Testis (tissue), 3 donors: Measurements from ENCODE around the gene KCNE2. TPM values are rescaled to one million over a fixed set of nuclear protein-coding genes. Genes with fewer than 3 reads are reported as not detected.

Source experiments
- DNase-seq: peaks from one replicate; pipeline ENCODE4 v3.0.0-alpha.2; 2019
- H3K27ac ChIP-seq, 2 donors: fragments of 200-600 bp; sonication (generic); one replicate each; pipeline ENCODE4 v1.5.1; 2019
- H3K27me3 ChIP-seq: fragments of 200-600 bp; sonication (generic); one replicate; pipeline ENCODE4 v1.5.1; 2019
- H3K36me3 ChIP-seq: fragments of 200-600 bp; sonication (generic); one replicate; pipeline ENCODE4 v1.5.1; 2017; ENCODE audit warnings: low read depth; ENCODE audit errors: missing control alignments
- H3K4me1 ChIP-seq: fragments of 200-600 bp; sonication (generic); one replicate; pipeline ENCODE4 v1.5.1; 2019
- H3K4me3 ChIP-seq, 2 donors: fragments of 200-600 bp; sonication (generic); one replicate each; pipeline ENCODE4 v1.5.1; 2017 to 2019
- H3K9me3 ChIP-seq: fragments of 200-600 bp; sonication (generic); one replicate; pipeline ENCODE4 v1.5.1; 2017
- POLR2A ChIP-seq: fragments of 450-650 bp; IDR thresholded peaks from one replicate; pipeline ENCODE4 v1.6.1; 2017; ENCODE audit warnings: antibody characterized with exemption, mild to moderate bottlenecking, moderate library complexity
- whole genome bisulfite sequencing, 2 donors: methylation state at CpG; one replicate each; pipeline ENCODE4 v1.1.5; 2018; 5-methylcytosine and 5-hydroxymethylcytosine counted together
- intact Hi-C: fragments of 100-400 bp; cut with DNase I; formaldehyde crosslinking; loops from one replicate; pipeline ENCODE4 v1.15.1; 2023; ENCODE audit warnings: low total_unique reads
- polyA plus RNA-seq: library from polyadenylated mRNA; stranded (reverse); fragments of 350-450 nt; fragmentation: Illumina TruSeq; extraction: RNeasy Lipid Tissue Mini Kit (QIAGEN cat#74804); gene quantifications from one replicate; pipeline ENCODE4 v1.2.3, GENCODE V29; 2014; ENCODE audit warnings: low read depth, low replicate concordance; ENCODE audit not compliant: insufficient read depth
- total RNA-seq, 2 donors: library from RNA; depleted of rRNA; stranded (reverse); fragments of >200 nt; gene quantifications; one replicate each; pipeline ENCODE4 v1.2.3, GENCODE V29; 2016
- TF ChIP-seq, protein P1 (sequence below), 3 experiments: fragments of 450-650 bp in 2 of 3; fragments of 200-600 bp in 1 of 3; sonication (generic) in 1 of 3; IDR thresholded peaks; one replicate each; pipeline ENCODE4 v1.5.1; 2016 to 2019; ENCODE audit warnings: antibody characterized with exemption in 3 of 3, mild to moderate bottlenecking in 2 of 3, moderate library complexity in 1 of 3

Gene KCNE2
- total and polyA plus RNA-seq, 3 donors from 2014 or later: 0.37 to 0.74 TPM; not detected in 1

DNA sequence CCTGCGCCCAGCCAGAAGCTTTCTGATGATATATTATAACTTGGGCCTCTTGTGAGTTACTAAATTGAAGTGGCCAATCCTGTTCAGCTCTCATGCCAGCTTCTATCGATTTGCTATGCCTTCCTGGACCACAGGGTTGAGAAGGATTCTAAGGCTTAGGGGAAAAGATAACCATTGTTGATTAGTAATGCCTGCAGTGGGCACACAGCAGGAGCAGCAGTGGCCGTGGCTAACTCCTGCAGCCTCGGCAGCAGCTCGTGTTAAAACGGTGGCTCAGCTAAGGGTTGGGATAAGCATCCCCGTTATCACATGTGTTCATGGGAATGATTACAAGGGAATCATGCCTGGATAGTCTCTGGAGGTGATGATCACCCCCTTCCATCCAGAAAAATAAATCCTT, 20.5 kb upstream of the KCNE2 start:
- H3K4me1 ChIP-seq: peaks cover 29% of the 10 kb centered on the region
- TF ChIP-seq, protein P1, sequence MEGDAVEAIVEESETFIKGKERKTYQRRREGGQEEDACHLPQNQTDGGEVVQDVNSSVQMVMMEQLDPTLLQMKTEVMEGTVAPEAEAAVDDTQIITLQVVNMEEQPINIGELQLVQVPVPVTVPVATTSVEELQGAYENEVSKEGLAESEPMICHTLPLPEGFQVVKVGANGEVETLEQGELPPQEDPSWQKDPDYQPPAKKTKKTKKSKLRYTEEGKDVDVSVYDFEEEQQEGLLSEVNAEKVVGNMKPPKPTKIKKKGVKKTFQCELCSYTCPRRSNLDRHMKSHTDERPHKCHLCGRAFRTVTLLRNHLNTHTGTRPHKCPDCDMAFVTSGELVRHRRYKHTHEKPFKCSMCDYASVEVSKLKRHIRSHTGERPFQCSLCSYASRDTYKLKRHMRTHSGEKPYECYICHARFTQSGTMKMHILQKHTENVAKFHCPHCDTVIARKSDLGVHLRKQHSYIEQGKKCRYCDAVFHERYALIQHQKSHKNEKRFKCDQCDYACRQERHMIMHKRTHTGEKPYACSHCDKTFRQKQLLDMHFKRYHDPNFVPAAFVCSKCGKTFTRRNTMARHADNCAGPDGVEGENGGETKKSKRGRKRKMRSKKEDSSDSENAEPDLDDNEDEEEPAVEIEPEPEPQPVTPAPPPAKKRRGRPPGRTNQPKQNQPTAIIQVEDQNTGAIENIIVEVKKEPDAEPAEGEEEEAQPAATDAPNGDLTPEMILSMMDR (IDR thresholded peaks at IDR 0.05): no peak
- TF ChIP-seq POLR2A: no peak
- WGBS, 2 donors: 78 to 80% methylated on average over 7 of the region's 7 CpGs

GRCh38 chr21:34343838-34344381, 19.9 kb upstream of the KCNE2 start:
- H3K4me3 ChIP-seq: no peak overlapping the region
- intact Hi-C loops: loop anchor here (10.0 kb wide), 1 partner anchor 409 kb away; no protein-coding TSS in a partner anchor
- no peaks in the 10 kb centered on the region for H3K9me3 ChIP-seq
- no peaks in the 10 kb centered on the region for H3K27me3 ChIP-seq
- H3K36me3 ChIP-seq: no peaks in the 10 kb centered on the region
- WGBS, 2 donors: 50 to 56% methylated on average over 8 to 14 of the region's 14 CpGs
- DNase-seq: no peak
- peaks cover 29% of the 10 kb centered on the region for H3K4me1 ChIP-seq
- TF ChIP-seq, protein P1 (IDR thresholded peaks at IDR 0.05): no peak
- no peak for TF ChIP-seq POLR2A
- H3K27ac ChIP-seq: peak overlapping the region in 1 of 2 donors; percentile 50

More for the DNA sequence above, 20.5 kb upstream of the KCNE2 start:
- no peaks in the 10 kb centered on the region for H3K9me3 ChIP-seq
- DNase-seq: no peak
- no peak overlapping the region for H3K4me3 ChIP-seq
- no peak overlapping the region for H3K27ac ChIP-seq
- H3K27me3 ChIP-seq: no peaks in the 10 kb centered on the region
- intact Hi-C loops: loop anchor here (10.0 kb wide), 1 partner anchor 409 kb away; no protein-coding TSS in a partner anchor
- no peaks in the 10 kb centered on the region for H3K36me3 ChIP-seq

DNA sequence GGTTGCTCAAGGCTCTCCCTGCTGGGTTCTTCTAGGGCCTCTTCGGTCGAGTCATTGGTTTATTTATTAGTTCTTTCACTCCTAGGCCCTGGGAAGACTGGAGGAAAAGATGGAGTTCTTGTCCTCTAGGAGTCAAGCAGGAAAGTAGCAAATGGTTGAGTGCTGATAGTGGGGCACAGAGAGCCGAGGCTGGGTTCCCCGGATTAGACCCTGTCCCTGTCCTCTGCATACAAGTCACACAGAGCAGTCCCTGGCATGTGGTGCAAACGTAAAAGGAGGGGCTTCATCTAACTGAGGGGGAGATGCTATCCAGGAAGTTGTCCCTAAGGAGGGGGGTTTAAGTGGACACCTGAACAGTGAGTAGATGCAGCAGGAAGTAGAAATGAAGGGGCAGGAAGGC, 19.2 kb upstream of the KCNE2 start:
- intact Hi-C loops: loop anchor here (10.0 kb wide), 1 partner anchor 410 kb away; no protein-coding TSS in a partner anchor
- Histone ChIP-seq H3K27me3 (no peaks in the 10 kb centered on the region), H3K27ac (peak overlapping the region; percentile 50 to 78), H3K36me3 (no peaks in the 10 kb centered on the region), H3K9me3 (no peaks in the 10 kb centered on the region), H3K4me3 (no peak overlapping the region), H3K4me1 (peaks cover 29% of the 10 kb centered on the region)
- 78 to 79% methylated on average over 5 of the region's 5 CpGs for WGBS, 2 donors
- TF ChIP-seq POLR2A: no peak
- TF ChIP-seq, protein P1 (IDR thresholded peaks at IDR 0.05): no peak
- DNase-seq: peak; percentile 11

GRCh38 chr21:34345091-34345871, 18.5 kb upstream of the KCNE2 start:
- no peak for TF ChIP-seq POLR2A
- TF ChIP-seq, protein P1 (IDR thresholded peaks at IDR 0.05): no peak
- Histone ChIP-seq H3K4me1 (peaks cover 29% of the 10 kb centered on the region), H3K4me3 (no peak overlapping the region), H3K27ac (peak overlapping the region; percentile 8 to 78), H3K36me3 (no peaks in the 10 kb centered on the region), H3K27me3 (no peaks in the 10 kb centered on the region), H3K9me3 (no peaks in the 10 kb centered on the region)
- 72 to 81% methylated on average over 10 to 15 of the region's 15 CpGs for WGBS, 2 donors
- DNase-seq: peak; percentile 11
- intact Hi-C loops: loop anchor here (10.0 kb wide), 1 partner anchor 410 kb away; no protein-coding TSS in a partner anchor
